Stimulated activated CD8-positive, alpha-beta memory T cell treated with anti-CD3 and anti-CD28 coated beads, Interleukin-12 subunit alpha, Interleukin-12 subunit beta, amount 100 ng/mL, for 24 hours (primary cell): ENCODE results near the gene COL26A1.

Experiments used
- DNase-seq: peaks from one replicate; pipeline ENCODE4 v3.0.0-alpha.2; 2020; ENCODE audit errors: extremely low read depth

COL26A1 gene

GRCh38 chr7:101373812-101374614, 11.3 kb downstream of the COL26A1 start:
- DNase-seq = no peak

GRCh38 chr7:101374990-101375389, 12.3 kb downstream of the COL26A1 start:
- DNase-seq = no peak

GRCh38 chr7:101376601-101377000, 13.9 kb downstream of the COL26A1 start:
- no peak for DNase-seq

GRCh38 chr7:101377189-101377736, 14.6 kb downstream of the COL26A1 start:
- no peak for DNase-seq

GRCh38 chr7:101378751-101379174, 16.1 kb downstream of the COL26A1 start:
- DNase-seq = no peak

GRCh38 chr7:101379302-101379701, 16.6 kb downstream of the COL26A1 start:
- DNase-seq = no peak

- no peak for DNase-seq
Measured at GRCh38 chr7:101381549-101382111, 19.0 kb downstream of the COL26A1 start.

- no peak for DNase-seq
Measured at GRCh38 chr7:101382937-101383336, 20.3 kb downstream of the COL26A1 start.

GRCh38 chr7:101386177-101386557, 23.5 kb downstream of the COL26A1 start:
- DNase-seq = no peak

GRCh38 chr7:101386558-101387231, 24.0 kb downstream of the COL26A1 start:
- DNase-seq = no peak

GRCh38 chr7:101390901-101391301, 28.2 kb downstream of the COL26A1 start:
- DNase-seq = no peak

- DNase-seq = no peak
Measured at GRCh38 chr7:101391991-101392390, 29.3 kb downstream of the COL26A1 start.

GRCh38 chr7:101393865-101394264, 31.2 kb downstream of the COL26A1 start:
- DNase-seq = no peak

- no peak for DNase-seq
Measured at GRCh38 chr7:101395376-101395775, 32.7 kb downstream of the COL26A1 start.

GRCh38 chr7:101397243-101397642, 34.6 kb downstream of the COL26A1 start:
- DNase-seq = no peak

GRCh38 chr7:101397770-101398324, 35.2 kb downstream of the COL26A1 start:
- no peak for DNase-seq

GRCh38 chr7:101398396-101399289, 36.0 kb downstream of the COL26A1 start:
- no peak for DNase-seq

GRCh38 chr7:101399759-101400158, 37.1 kb downstream of the COL26A1 start:
- DNase-seq = no peak

GRCh38 chr7:101400751-101401150, 38.1 kb downstream of the COL26A1 start:
- no peak for DNase-seq

GRCh38 chr7:101401390-101402080, 38.9 kb downstream of the COL26A1 start:
- no peak for DNase-seq
